Stimulated activated naive CD8-positive, alpha-beta T cell treated with anti-CD3 and anti-CD28 coated beads, Interleukin-15, Interleukin-2, amounts not matched to agents 100 ng/mL and 50 ng/mL, for 24 hours (primary cell): Measurements from ENCODE around the gene PLEKHG4B.
"Not testable (repeated sequence)": the region's sequence is repeated elsewhere in the genome, so short reads cannot be mapped to it uniquely, and the experiment has no call there.

Source experiments
- H3K27ac Mint-ChIP-seq: one replicate; pipeline ENCODE4 v1.8.0; 2021; ENCODE audit warnings: mild to moderate bottlenecking, mixed read lengths
- H3K27me3 Mint-ChIP-seq: one replicate; pipeline ENCODE4 v1.8.0; 2021; ENCODE audit warnings: mixed read lengths
- H3K36me3 Mint-ChIP-seq: one replicate; pipeline ENCODE4 v1.8.0; 2021; ENCODE audit warnings: low read depth, mixed read lengths
- H3K4me1 Mint-ChIP-seq: one replicate; pipeline ENCODE4 v1.8.0; 2021; ENCODE audit warnings: low read depth, mixed read lengths
- H3K4me3 Mint-ChIP-seq: one replicate; pipeline ENCODE4 v1.8.0; 2021; ENCODE audit warnings: mild to moderate bottlenecking, mixed read lengths
- H3K9me3 Mint-ChIP-seq: one replicate; pipeline ENCODE4 v1.8.0; 2021; ENCODE audit warnings: mixed read lengths

PLEKHG4B gene

DNA sequence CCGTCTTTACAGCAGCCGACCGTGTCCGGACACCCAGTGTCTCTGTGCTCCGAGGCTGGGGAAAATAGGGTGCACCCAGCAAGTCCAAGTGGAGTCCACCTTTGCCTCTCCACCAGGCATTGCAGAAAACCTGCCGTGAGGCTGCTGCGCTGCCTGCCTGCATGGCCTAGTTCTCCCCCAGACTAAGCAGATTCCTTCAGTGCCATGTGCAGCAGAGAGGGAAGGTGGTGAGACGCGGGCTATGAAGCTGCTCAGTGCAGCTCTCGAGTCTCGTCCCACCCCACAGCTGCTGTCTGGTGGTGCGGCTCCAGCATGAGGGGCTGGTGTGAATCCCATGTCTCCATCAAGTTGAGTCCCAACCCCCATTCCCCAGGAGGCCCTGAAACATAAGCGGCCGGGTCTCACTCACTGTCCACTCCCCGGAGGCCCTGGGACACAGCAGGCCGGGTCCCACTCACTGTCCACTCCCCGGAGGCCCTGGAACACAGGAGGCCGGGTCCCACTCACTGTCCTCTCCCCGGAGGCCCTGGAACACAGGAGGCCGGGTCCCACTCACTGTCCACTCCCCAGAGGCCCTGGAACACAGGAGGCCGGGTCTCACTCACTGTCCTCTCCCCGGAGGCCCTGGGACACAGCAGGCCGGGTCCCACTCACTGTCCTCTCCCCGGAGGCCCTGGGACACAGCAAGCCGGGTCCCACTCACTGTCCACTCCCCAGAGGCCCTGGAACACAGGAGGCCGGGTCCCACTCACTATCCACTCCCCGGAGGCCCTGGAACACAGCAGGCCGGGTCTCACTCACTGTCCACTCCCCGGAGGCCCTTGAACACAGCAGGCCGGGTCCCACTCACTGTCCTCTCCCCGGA, 19.4 kb upstream of the PLEKHG4B start:
- H3K4me3 Mint-ChIP-seq, H3K4me1 Mint-ChIP-seq, H3K9me3 Mint-ChIP-seq, H3K27ac Mint-ChIP-seq, H3K36me3 Mint-ChIP-seq: not testable (repeated sequence)
- peaks cover 23% of the 10 kb centered on the region for H3K27me3 Mint-ChIP-seq

DNA sequence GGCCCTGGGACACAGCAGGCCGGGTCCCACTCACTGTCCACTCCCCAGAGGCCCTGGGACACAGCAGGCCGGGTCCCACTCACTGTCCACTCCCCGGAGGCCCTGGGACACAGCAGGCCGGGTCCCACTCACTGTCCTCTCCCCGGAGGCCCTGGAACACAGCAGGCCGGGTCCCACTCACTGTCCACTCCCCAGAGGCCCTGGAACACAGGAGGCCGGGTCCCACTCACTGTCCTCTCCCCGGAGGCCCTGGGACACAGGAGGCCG, 18.9 kb upstream of the PLEKHG4B start:
- H3K27me3 Mint-ChIP-seq, result peaks cover 18% of the 10 kb centered on the region
- not testable (repeated sequence) for H3K27ac Mint-ChIP-seq, H3K4me3 Mint-ChIP-seq, H3K36me3 Mint-ChIP-seq, H3K4me1 Mint-ChIP-seq, H3K9me3 Mint-ChIP-seq

DNA sequence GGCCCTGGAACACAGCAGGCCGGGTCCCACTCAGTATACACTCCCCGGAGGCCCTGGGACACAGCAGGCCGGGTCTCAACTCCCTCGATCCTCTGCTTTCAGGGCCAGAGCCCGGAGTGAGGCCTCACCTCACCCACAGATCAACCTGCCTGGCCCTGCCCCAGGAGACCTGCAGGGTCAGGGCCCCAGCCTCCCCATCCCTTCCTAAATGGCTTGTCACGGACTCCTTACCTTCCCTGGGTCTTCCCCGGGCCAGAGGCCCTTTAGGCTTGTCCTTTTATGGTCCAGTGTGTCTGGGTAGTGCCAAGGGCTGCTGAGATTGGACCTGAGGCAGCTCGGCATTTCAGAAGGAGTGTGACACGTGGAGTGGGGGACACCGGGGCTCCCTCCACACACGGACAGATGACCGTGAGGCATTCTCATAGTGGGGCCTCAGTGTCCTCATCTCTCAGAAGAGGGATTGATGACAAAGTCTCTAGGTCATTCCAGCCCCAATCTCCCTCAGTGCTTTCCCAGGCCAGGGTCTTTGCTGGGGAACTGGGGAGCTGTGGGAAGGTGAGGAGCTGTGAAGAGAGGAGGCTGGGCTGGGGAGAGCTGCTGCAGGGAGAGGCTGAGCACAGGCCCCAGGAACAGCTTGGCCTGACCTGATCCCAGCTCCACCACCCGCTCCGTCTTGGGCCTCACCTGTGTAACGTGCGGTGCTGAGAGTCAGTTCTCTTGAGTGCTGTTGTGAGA, 18.0 kb upstream of the PLEKHG4B start:
- no peaks in the 10 kb centered on the region for H3K9me3 Mint-ChIP-seq
- H3K36me3 Mint-ChIP-seq, result no peaks in the 10 kb centered on the region
- H3K27me3 Mint-ChIP-seq, result peaks cover 17% of the 10 kb centered on the region
- H3K4me3 Mint-ChIP-seq, result no peak overlapping the region
- no peaks in the 10 kb centered on the region for H3K4me1 Mint-ChIP-seq
- H3K27ac Mint-ChIP-seq, result no peak overlapping the region

DNA sequence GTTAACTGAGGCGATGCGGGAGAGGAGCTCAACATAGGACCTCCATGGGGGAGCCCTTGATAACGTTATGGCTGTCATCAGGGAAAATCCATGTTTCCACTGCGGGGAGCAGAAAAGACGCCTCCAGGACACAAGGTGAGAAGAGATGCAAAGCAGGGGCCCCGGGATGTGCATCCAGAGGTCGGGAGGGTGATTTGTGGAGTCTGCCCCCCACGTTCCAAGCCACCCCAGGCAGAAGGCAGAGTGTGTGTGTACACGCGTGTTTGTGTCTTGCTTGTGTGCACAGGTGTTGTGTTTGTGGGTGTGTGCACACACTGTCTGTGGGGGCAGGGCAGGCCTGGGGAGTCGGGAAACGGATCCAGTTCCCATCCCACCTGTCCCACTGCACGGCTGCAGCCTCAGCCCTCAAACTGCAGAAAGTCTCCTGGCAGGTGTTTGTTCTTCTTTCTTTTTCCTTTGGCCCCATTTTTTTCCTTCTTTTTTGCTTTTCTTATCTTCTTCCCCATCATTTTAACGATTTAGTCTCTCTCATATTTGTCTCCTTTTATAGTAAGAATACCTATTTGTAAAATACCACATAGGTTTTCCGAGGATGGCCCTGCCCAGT, 17.4 kb upstream of the PLEKHG4B start:
- no peaks in the 10 kb centered on the region for H3K36me3 Mint-ChIP-seq
- no peak overlapping the region for H3K27ac Mint-ChIP-seq
- no peaks in the 10 kb centered on the region for H3K9me3 Mint-ChIP-seq
- H3K4me3 Mint-ChIP-seq, result no peak overlapping the region
- peaks cover 11% of the 10 kb centered on the region for H3K27me3 Mint-ChIP-seq
- no peaks in the 10 kb centered on the region for H3K4me1 Mint-ChIP-seq

DNA sequence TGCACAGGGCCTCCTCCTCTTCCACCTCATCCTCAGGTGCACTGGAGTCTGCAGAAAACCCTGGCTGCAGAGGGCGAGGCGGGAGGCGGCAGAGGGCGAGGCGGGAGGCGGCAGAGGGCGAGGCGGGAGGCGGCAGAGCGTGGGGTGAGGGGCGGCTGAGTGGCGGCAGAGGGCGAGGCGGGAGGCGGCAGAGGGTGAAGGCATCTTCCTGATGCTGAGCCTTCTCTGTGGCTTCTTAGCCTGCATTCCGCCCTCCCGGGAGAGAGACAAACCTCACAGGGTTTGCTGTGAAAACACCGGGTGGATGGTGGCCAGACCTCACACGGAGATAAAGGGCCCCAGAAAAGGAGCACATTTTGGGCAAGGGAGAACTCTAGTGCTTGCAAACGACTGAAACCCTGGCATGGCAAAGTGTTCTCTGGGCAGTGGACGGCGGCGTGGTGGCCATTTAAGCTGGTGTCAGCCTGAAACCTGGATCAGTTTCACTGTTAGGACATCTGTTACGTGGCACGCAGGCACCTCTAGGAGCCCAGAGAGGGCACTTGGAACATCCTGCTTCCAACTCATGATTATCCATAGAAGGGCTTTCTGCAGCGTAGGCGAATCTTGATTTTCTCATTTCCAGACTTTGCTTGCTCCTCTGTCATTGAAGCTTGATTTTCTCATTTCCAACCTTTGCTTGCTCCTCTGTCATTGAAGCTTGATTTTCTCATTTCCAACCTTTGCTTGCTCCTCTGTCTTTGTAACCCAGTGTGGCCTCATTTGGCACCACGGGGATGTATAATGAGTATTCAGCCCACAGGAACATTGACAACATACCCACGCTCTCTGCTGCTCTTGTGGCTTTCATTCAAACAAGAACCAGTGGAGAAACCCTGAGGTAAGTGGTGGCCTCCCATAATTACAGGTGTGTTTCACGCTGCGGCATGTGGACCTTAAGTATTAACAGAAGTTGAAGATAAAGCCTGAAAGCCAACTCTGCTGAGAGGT, 16.3 kb upstream of the PLEKHG4B start:
- Mint-ChIP-seq H3K36me3 (no peaks in the 10 kb centered on the region), H3K27ac (no peak overlapping the region), H3K27me3 (peaks cover 7% of the 10 kb centered on the region), H3K4me3 (no peak overlapping the region), H3K9me3 (no peaks in the 10 kb centered on the region), H3K4me1 (no peaks in the 10 kb centered on the region)

DNA sequence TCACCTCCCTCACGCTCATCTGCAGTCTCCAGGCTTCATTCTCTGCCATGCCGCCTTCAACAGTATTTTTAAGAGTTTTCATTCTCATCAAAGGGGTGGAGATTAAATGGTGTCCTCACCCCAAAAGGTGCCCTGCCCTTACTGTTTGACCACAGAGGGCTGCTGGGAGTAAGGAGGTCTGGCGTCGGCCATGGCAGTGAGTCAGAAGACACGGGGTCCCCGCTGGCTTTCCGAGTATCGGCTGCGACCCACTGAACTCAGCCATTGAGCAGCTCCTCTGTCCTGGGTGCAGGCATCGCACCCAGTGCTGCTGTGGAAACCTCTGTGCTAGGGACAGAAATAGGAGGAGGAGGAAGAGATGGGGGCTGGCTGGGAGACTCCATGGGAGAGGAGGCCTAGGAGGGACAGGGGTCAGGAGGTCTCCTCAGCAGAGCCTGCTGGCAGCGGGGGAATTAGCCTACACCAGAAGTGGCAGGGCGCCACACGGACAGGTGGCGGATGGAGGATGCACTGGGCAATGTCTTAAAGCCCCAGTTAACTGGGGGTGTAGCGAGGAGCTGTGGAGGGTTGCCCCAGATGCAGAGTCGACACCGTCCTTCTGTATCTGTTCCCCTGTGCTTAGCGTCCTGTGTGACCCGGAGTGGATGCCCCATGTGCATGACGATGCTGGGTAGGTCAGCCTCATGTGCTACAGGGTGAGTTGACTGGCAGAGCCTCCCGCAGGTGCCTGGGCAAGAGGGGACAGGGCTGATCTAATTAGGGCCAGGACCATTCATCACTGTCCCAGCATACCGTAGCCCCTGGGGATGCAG, 15.4 kb upstream of the PLEKHG4B start:
- no peaks in the 10 kb centered on the region for H3K9me3 Mint-ChIP-seq
- no peak overlapping the region for H3K4me3 Mint-ChIP-seq
- H3K27me3 Mint-ChIP-seq, result peaks cover 6% of the 10 kb centered on the region
- no peaks in the 10 kb centered on the region for H3K36me3 Mint-ChIP-seq
- H3K27ac Mint-ChIP-seq, result no peak overlapping the region
- H3K4me1 Mint-ChIP-seq, result no peaks in the 10 kb centered on the region

DNA sequence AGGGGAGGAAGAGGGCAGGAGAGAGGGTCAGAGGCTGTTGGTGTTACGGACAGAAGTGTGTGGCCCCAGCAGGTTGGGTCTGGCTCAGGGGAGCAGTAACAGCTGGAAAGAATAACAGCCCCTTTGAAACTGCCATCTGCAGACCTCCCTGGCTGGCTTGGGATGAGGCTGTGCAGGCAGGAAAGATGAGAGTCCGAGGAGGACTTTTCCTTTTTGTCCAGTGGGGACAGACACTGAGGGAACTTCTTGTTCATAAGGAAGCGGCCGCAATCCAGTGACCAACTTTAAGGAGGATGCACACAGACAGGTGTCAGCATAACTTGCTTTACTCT, 14.8 kb upstream of the PLEKHG4B start:
- H3K4me1 Mint-ChIP-seq, result no peaks in the 10 kb centered on the region
- H3K9me3 Mint-ChIP-seq, result no peaks in the 10 kb centered on the region
- no peak overlapping the region for H3K4me3 Mint-ChIP-seq
- H3K36me3 Mint-ChIP-seq, result no peaks in the 10 kb centered on the region
- no peak overlapping the region for H3K27ac Mint-ChIP-seq
- H3K27me3 Mint-ChIP-seq, result peaks cover 4% of the 10 kb centered on the region

DNA sequence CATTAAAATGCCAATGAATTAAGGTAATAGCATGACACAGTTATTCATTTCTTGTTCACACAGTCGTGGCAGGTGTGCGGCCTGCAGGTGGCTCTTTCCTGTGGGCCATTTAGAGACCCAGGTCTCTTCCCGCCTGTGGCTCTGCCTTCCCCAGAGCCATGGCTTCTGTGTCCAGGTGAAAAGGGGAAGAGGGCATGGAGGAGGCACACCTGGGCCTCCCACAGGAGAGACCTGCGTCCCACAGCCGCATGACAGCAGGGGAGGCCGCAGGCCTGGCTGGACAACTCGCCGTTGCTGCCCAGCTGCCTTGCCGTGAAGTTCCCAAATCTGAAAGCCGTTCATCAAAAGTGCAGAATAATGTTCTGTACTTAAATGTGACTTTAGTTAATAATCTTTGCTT, 14.4 kb upstream of the PLEKHG4B start:
- Mint-ChIP-seq H3K4me3 (no peak overlapping the region), H3K27ac (no peak overlapping the region), H3K27me3 (peaks cover 4% of the 10 kb centered on the region), H3K9me3 (no peaks in the 10 kb centered on the region), H3K36me3 (no peaks in the 10 kb centered on the region), H3K4me1 (no peaks in the 10 kb centered on the region)

DNA sequence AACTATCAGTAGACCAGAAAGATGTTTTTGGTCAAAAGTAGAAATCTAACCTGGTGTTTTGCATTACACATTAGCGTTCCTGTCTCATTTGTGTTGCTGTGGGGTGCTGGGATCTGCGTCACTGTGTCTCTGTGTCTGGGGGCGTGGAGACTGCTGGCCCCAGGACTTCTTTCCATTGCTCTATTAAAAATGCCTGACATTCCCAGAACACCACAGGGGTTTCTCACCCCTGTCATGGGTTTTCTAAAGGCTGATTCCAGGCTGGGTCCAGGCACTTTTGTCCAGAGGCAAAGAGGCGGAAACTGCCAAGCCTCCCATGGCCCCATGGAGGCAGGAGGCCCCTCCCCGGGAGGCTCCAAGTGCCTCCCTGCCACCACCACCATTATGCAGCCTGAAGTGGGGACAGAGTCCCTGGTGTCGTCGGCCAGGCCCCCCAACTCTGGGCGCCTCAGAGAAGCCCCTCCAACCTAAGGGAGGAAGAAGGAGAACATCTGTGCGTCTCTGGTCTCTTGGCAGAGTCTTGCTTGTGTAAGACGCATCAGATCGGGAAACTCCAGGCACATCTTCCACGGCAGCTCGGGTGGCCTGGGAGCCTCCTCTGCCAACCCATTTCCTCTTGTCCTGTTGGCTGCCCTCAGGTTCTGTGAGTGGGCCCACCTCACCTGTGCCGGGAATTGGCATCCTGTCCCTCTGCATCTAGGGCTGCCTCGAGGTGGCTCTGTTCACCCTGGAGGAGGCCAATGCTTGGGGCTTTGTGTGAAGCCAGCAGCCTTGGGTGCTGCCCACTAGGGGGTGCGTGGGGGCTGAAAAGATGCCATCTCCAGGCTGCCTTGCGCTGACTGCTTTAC, 13.8 kb upstream of the PLEKHG4B start:
- no peak overlapping the region for H3K27ac Mint-ChIP-seq
- peaks cover 8% of the 10 kb centered on the region for H3K27me3 Mint-ChIP-seq
- no peaks in the 10 kb centered on the region for H3K9me3 Mint-ChIP-seq
- H3K4me1 Mint-ChIP-seq, result no peaks in the 10 kb centered on the region
- no peak overlapping the region for H3K4me3 Mint-ChIP-seq
- no peaks in the 10 kb centered on the region for H3K36me3 Mint-ChIP-seq

DNA sequence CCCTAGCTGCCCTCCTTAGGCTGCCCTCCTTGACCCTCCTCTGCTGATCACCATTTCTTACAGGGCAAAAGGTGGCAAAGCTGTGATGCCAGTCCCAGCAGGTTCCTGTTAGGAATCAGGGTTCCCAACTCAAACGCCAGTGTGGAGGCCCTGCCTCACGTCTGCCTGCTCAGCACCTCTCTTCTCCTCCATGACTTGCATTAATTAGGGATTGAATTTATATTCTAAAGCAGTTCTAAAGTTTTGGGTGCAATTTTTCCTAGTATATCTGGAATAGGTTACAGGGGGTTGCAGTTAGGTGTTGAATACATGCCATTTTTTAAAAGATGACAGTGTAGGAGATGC, 13.2 kb upstream of the PLEKHG4B start:
- H3K4me3 Mint-ChIP-seq, result no peak overlapping the region
- H3K27me3 Mint-ChIP-seq, result peaks cover 8% of the 10 kb centered on the region
- H3K9me3 Mint-ChIP-seq, result no peaks in the 10 kb centered on the region
- no peak overlapping the region for H3K27ac Mint-ChIP-seq
- no peaks in the 10 kb centered on the region for H3K4me1 Mint-ChIP-seq
- H3K36me3 Mint-ChIP-seq, result no peaks in the 10 kb centered on the region

DNA sequence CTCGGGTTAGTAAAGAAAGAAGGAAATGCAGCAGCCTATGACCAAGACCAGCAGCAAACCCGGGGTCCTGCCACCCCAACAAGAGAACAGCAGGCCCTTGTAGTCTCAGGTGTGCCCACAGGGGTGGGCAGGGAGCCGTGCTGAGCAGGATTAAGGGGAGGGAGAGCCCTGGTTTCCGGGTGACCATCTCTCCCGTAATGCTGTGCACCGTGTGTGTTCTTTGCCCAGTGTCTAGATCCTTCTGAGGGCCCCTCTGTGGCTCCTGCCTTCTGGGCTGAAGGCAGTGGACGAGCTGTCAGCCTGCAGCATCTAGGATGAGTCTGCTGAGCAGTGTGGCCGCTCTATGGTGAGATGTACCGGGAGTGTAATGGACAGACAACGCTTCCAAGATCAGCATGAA, 12.7 kb upstream of the PLEKHG4B start:
- Mint-ChIP-seq H3K9me3 (no peaks in the 10 kb centered on the region), H3K4me3 (no peak overlapping the region), H3K4me1 (no peaks in the 10 kb centered on the region), H3K27me3 (peaks cover 8% of the 10 kb centered on the region), H3K27ac (no peak overlapping the region), H3K36me3 (no peaks in the 10 kb centered on the region)

DNA sequence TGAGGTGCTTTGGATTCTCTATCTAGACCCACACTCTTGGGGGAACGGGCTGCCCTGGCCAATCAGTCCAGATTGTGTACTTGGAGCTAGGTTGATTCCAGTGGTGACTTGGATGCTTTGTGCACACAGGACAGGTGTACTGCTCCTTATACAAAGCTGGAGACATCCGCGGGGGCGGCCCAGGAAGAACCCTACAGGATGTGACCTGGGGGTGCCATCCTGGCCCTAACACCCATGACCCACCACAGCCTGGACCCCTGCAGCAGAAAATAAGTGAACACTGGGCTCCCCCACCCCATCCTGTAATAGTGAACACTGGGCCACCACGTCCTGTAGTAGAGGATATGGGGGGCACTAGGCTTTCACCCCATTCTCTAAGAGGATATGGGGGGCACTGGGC, 12.1 kb upstream of the PLEKHG4B start:
- H3K27me3 Mint-ChIP-seq, result peaks cover 6% of the 10 kb centered on the region
- no peak overlapping the region for H3K27ac Mint-ChIP-seq
- no peak overlapping the region for H3K4me3 Mint-ChIP-seq
- no peaks in the 10 kb centered on the region for H3K36me3 Mint-ChIP-seq
- no peaks in the 10 kb centered on the region for H3K4me1 Mint-ChIP-seq
- no peaks in the 10 kb centered on the region for H3K9me3 Mint-ChIP-seq

DNA sequence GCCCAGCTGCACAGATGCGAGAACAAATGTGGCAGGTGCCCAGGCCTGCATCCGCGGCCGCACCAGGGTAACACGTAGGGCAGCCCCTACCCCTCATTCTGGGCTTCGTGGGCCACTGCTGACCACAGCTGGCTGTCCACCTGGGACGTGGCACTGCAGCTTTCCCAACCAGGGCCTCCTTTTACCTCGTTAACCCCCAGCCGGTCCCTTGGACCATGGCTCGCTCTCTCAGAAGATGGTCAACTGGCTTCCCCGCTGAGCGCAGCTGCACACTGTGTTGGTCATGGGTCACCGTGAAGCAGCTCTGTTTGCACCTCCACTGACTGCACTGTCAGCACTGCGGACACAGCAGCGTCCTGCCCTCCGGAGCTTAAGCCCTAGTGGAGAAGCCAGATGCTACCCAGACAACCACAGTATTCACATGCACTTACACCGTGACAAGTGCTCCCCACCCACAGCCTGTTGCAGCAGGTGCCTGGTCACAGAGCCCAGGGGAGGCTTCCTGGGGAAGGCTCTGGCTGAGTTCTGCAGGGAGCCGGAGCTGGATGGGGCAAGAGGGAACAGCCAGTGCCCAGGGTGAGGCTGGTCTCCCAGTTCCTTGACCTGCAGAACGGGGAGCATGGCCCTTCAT, 10.5 kb upstream of the PLEKHG4B start:
- no peak overlapping the region for H3K4me3 Mint-ChIP-seq
- H3K4me1 Mint-ChIP-seq, result no peaks in the 10 kb centered on the region
- no peaks in the 10 kb centered on the region for H3K9me3 Mint-ChIP-seq
- H3K27ac Mint-ChIP-seq, result no peak overlapping the region
- no peaks in the 10 kb centered on the region for H3K36me3 Mint-ChIP-seq
- H3K27me3 Mint-ChIP-seq, result peaks cover 4% of the 10 kb centered on the region
